DOHH2 (cell line): ENCODE results near the gene CYTH4.

Source experiments
- EZH2phosphoT487 ChIP-seq: fragments of 200-600 bp; sonication (generic); IDR thresholded peaks from 2 replicates; pipeline ENCODE4 v1.6.1; 2017; ENCODE audit warnings: borderline replicate concordance, mild to moderate bottlenecking, antibody characterized with exemption, low read length, moderate library complexity, mixed read lengths
- TF ChIP-seq, protein P1 (sequence below): fragments of 200-600 bp; sonication (generic); IDR thresholded peaks from one replicate; pipeline ENCODE4 v1.5.1; 2014; ENCODE audit warnings: antibody characterized with exemption, mild to moderate bottlenecking, low read depth, low read length; ENCODE audit not compliant: poor library complexity, severe bottlenecking

DNA sequence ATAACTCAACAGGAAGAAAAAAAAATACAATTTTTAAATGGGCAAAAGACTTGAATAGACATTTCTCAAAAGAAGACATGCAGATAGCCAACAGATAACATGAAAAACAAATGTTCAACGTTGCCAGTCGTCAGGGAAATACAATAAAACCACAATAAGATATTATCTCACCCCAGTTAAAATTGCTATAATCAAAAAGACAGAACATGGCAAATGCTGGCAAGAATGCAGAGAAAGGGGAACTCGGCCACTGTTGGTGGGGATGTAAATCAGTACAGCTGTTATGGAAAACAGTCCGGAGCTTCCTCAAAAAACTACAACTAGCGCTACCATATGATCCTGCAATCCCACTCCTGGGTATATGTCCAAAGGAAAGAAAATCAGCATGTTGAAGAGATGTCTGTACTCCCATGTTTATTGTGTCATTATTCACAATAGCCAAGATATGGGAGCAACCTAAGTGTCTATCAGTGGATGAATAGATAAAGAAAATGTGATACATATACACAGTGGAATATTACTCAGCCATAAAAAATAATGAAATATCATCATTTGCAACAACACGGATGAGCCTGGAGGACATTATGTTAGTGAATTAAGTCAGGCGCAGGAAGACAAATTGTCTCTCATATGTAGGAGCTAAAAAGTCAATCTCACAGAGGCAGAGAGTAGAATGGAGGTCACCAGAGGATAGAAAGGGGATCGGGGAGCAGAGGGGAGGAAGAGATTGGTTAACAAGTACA lies 12.2 kb upstream of the CYTH4 start:
- TF ChIP-seq, protein P1, sequence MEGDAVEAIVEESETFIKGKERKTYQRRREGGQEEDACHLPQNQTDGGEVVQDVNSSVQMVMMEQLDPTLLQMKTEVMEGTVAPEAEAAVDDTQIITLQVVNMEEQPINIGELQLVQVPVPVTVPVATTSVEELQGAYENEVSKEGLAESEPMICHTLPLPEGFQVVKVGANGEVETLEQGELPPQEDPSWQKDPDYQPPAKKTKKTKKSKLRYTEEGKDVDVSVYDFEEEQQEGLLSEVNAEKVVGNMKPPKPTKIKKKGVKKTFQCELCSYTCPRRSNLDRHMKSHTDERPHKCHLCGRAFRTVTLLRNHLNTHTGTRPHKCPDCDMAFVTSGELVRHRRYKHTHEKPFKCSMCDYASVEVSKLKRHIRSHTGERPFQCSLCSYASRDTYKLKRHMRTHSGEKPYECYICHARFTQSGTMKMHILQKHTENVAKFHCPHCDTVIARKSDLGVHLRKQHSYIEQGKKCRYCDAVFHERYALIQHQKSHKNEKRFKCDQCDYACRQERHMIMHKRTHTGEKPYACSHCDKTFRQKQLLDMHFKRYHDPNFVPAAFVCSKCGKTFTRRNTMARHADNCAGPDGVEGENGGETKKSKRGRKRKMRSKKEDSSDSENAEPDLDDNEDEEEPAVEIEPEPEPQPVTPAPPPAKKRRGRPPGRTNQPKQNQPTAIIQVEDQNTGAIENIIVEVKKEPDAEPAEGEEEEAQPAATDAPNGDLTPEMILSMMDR, result no peak
- TF ChIP-seq EZH2phosphoT487, result no peak
